Right ventricle myocardium inferior (tissue), 1 donor: ENCODE data around the gene SSC5D. TPM values are rescaled to one million over a fixed set of nuclear protein-coding genes. Genes with fewer than 3 reads are reported as not detected.

Source experiments
- ATAC-seq: fragments of 200-7000 bp; cut with Tn5 transposase; one replicate; pipeline ENCODE4 v1.9.1; 2020; ENCODE audit warnings: mild to moderate bottlenecking, moderate library complexity
- DNase-seq: peaks from one replicate; pipeline ENCODE4 v3.0.0; 2021; ENCODE audit errors: missing footprints
- intact Hi-C: fragments of 100-400 bp; cut with DNase I; formaldehyde crosslinking; loops from one replicate; pipeline ENCODE4 v1.11.0; 2022
- total RNA-seq: library from RNA; stranded (reverse); fragmentation: NEBNext Ultra II Directional; extraction: Animal tissue kit (Norgen Biotek cat#: 25700); gene quantifications from one replicate; pipeline ENCODE4 v1.2.1, GENCODE V29; 2021
- donor health status: DM: no; HTN: yes; CAD: no; lungs with severe emphysema.

The SSC5D gene
- total RNA-seq, 1 donor from 2014 or later = 3.4 TPM

DNA sequence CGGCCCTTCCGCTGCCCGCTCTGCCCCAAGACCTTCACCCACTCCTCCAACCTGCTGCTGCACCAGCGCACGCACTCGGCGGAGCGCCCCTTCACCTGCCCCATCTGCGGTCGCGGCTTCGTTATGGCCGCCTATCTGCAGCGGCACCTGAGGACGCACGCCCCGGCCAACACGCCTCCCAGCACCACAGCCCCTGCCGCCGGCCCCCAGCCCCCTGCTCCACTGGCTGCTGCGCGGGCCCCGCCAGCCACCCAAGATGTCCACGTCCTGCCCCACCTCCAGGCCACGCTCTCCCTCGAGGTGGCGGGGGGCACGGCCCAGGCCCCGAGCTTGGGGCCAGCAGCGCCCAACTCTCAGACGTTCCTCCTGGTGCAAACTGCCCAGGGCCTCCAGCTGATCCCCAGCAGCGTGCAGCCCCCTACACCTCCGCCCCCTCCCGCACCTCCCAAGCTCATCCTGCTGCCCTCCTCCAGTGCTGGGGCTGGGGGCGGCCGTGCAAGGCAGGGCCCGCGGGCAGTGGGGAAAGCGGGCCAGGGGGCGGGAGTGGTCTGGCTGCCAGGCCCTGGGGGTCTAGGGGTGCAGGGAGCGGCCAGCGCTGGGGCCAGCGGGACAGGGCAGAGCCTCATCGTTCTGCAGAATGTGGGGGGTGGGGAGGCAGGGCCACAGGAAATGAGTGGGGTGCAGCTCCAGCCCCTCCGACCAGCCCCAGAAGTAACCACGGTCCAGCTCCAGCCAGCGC, 5.1 kb upstream of the SSC5D start:
- DNase-seq (peak; percentile 66), ATAC-seq (no peak)
- intact Hi-C loops = no loop called here

DNA sequence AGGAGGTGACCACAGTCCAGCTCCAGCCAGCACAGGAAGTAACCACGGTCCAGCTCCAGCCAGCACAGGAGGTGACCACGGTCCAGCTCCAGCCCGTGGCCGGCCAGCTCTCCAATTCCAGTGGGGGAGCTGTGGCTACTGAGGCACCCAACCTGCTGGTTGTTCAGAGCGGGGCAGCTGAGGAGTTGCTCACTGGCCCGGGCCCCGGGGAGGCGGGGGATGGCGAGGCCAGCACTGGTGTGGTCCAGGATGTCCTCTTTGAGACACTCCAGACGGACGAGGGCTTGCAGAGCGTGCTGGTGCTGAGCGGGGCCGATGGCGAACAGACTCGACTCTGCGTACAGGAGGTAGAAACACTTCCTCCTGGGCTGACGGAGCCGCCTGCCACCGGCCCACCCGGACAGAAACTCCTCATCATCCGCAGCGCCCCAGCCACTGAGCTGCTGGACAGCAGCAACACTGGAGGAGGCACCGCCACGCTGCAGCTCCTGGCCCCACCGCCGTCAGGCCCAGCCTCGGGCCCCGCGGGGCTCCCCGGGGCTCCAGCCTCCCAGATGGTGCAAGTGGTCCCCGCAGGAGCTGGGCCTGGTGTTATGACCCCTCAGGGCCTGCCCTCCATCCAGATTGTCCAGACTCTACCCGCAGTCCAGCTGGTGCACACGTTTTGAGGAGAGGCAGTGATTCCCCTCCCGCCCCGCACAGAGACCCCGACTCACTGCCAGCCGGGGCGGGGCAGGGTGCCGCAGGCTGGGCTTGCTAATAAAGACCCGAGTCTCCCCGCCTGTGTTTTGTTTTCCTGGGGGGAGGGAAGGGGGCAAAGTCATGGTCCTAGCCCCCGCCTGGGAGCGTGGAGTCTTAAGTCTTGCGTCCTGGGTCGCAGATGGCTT, 4.3 kb upstream of the SSC5D start:
- DNase-seq (peak; percentile 57), ATAC-seq (no peak)
- intact Hi-C loops = no loop called here

DNA sequence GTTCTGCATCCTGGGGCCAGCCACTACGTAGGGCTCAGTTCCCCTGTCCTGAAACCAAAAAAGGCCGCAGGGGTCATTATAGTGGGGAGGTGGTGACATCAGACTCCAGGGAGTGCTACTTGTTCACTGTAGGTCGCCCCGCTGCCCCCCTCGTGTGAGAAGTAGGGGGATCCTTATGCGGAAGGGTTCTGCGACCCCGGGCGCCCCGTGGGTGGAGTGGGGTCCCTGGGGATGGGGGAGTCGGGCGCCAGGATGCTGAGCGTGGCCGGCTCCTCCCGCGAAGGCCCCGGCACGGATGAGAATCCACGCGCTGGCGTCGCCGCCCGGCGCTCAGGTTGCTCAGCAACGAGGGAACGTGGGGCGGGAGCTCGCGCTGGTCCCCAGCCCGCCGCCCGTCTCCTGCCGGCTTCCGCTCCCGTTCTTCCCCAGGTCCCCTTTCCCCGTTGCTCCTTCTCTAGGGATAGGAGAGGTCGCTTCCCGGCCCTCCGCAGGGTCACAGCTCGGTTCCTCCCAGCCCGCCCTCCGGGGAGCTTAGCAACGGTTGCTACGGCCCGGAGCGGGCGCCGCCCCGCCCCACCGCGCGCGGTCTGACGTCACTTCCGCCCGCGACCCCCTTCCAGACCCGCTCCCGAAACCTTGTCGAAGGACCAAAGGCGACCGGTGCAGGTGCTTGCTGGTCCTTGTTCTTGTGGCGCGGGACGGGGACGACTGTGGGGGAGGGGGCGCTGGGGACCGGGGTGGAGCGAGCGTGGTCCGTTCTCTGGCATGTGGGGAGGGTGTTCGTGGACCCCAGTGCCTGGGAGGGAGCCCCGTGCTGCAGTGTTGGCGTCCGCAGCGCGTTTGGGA, 3.4 kb upstream of the SSC5D start, which contains the start of gene NAT14:
Gene NAT14, plus strand, starts transcription at position 596 of the 846 bp plus-strand sequence. CDS start 521 bp downstream, outside the sequence.
- ATAC-seq (peak; percentile 37), DNase-seq (peak; percentile 76)
- intact Hi-C loops = no loop called here

- no peak for ATAC-seq
- intact Hi-C loops = no loop called here
- DNase-seq = peak; percentile 67
Observed at GRCh38 chr19:55485439-55486011, 2.7 kb upstream of the SSC5D start.

GRCh38 chr19:55486043-55486970, 1.9 kb upstream of the SSC5D start:
- intact Hi-C loops = no loop called here
- DNase-seq (peak; percentile 70), ATAC-seq (no peak)

DNA sequence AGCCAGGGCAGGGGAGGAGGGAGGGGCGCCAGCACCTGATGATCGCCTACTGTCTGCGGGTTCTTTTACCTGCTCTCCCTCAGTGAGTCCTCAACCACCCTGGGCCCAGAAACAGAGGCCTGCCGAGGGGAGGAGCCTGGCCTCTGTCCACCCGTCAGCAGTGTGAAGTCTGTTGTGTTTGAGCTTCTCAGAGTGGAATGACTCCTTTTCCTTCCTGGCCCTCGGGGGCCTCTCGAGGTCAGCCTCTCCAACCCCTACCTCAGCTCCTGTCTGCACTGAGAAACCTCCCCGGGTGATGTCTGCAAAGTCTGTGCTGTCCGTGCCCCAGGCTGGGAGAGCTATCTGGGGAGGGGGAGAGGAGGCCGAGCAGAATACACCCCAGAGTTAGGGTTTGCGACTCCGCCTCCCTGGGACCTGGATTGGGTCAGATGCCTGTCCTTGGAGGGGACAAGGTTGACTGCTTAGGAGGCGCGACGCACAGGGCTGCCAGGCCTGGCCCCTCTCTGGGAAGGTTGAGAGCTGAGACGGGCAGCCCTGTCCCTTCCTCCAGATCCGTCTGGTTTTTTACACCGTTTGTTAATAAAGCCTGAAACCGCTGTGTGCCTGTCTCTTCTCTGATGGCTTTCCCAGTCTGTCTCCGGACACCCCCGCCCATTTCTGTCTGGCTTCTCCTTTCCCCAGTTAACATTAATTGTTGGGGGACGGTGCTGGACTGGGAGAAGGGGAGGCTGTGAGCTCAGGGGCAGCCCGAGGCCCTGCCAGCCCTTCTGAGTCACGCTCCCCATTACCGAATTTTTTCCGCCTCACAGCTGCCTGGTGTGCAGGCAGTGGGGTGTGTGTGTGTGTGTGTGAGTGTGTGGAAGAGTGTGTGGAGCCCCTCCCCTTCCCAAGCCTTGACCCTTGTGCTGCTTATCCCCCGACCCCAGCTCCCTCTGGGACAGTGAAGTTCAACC, 989 bp upstream of the SSC5D start:
- DNase-seq (peak; percentile 81), ATAC-seq (peak; percentile 51)
- intact Hi-C loops = no loop called here

GRCh38 chr19:55488986-55489710, 912 bp downstream of the SSC5D start:
- intact Hi-C loops = no loop called here
- no peak for ATAC-seq
- peak; percentile 69 for DNase-seq

DNA sequence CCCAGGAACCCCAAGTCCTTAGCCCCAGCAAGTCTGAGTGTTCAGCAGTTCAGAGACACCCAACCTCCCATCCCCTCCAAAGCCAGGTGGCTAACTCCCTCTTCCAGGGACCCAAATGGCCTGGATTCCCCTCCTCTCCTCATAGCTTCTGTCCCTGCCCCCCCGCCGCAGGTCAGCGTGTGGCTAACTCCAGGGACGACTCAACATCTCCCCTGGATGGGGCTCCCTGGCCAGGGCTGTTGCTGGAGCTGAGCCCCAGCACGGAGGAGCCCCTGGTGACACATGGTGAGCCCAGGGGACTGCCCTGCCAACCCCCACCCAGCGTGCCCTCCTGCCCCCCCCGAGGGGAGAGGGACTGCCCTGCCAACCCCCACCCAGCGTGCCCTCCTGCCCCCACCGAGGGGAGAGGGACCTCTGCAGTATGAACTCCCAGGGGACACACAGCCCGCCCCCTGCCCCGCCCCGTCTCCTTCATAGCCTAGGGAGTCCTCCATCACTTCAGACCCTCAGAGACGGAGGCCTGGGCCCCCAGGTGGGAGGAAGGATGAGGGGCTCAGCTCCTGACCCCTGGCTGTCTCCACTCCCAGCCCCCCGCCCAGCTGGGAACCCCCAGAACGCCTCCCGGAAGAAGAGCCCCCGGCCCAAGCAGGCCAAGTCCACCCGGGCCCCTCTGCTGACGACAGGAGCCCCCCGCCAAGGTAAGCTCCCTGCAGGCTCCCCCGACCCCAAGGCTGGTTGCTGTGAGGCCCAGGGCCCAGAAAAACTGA, 1.7 kb downstream of the SSC5D start:
- intact Hi-C loops = no loop called here
- DNase-seq (peak; percentile 55), ATAC-seq (no peak)

GRCh38 chr19:55490478-55491432, 2.5 kb downstream of the SSC5D start:
- DNase-seq = peak; percentile 53
- ATAC-seq = no peak
- intact Hi-C loops = no loop called here

DNA sequence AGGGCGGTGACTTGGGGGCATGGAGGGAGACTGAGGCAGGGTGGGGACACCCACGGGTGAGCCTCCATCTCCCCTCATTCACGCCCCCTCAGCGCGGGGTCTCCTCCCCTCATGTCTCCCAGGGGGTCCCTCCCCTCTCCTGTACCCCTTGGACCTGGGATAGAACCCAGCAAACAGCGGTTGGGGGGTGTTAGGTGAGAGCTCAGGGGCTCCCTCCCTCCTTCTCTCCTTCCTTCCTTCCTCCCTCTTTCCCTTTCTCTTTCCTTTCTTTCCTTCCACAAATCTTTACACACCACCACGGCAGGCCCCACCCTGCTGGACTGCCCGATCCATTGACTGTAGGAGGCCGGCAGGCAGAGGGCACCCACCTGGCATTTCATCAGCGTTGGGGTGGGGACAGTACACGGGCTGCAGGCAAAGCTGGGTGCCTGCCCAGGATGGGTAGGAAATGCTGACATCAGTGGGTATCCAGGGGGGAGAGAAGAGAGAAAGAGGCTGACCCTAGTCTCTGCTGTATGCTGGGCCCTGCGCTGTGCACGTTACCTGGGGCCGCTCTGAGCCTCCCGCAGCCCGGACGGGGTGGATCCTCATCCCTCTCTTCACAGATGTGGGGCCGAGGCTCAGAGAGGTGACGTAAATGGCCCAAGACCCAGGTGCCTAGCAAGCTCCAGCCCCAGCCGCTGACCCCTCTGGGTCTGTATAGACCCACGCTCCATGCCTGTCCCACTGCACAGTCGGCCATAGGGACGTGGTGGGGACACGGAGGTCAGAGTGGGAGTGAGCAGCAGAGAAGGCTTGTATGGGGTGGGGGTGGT, 3.5 kb downstream of the SSC5D start:
- intact Hi-C loops = no loop called here
- ATAC-seq = no peak
- DNase-seq = peak; percentile 62

GRCh38 chr19:55492362-55492944, 4.2 kb downstream of the SSC5D start:
- intact Hi-C loops = no loop called here
- no peak for ATAC-seq

DNA sequence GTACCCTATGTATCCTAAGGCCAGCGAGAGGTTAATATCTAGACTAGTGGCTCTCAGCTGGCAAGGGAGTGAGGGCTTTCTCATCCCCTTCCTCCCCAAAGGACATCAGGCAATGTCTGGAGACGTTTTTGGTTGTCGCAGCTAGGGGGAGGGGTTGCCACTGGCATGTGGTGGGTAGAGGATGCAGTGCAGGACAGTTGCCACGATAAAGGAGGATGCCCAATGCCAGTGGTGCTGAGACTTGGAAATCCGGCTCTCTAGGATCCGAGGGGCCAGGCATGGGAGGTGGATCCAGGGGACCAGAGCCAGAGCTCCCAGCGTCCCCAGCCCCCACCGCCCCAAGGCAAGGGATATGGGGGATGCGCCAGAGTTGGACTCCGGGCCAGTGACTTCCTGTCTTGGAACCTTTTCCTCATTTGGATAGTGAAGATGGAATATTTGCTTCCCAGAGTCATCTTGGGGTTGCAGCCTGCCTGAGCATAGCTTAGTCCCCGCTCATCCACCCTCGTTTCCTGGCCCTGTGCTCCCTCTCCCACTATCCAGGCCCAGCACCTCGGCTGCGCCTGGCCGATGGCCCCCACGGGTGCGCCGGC, 4.9 kb downstream of the SSC5D start:
- DNase-seq (peak; percentile 40), ATAC-seq (peak; percentile 2)
- intact Hi-C loops = no loop called here

More at GRCh38 chr19:55492362-55492944, 4.2 kb downstream of the SSC5D start:
- peak; percentile 33 for DNase-seq
